ENCODE data around the gene STXBP5. TPM values are rescaled to one million over a fixed set of nuclear protein-coding genes. Genes with fewer than 3 reads are reported as not detected.

The STXBP5 gene
- total RNA-seq, 1 experiment from 2014 or later = 11.6 TPM

GRCh38 chr6:147423111-147423510 is 218.9 kb downstream of the STXBP5 start:
- no peak for DNase-seq

More at GRCh38 chr6:147423111-147423510, 218.9 kb downstream of the STXBP5 start:
- Histone ChIP-seq H3K9ac (ENCODE audit: extremely low read depth, insufficient read length, low read length) (no peak overlapping the region), H2BK20ac (ENCODE audit: low read depth, low read length, poor library complexity, severe bottlenecking) (no peak overlapping the region), H4K8ac (replicated peaks; ENCODE audit: insufficient read length, low read depth, low read length) (no peak overlapping the region), H3K9me3 (ENCODE audit: control insufficient read depth, low read depth, low read length) (no peaks in the 10 kb centered on the region), H3K27ac (ENCODE audit: insufficient read length, low read depth, low read length) (no peak overlapping the region), H2AFZ (ENCODE audit: low read length) (no peak overlapping the region), H4K91ac (ENCODE audit: insufficient read length, low read depth, low read length) (no peak overlapping the region), H3K56ac (ENCODE audit: insufficient read length, low read depth, low read length) (no peak overlapping the region), H2BK5ac (ENCODE audit: insufficient read length, low read length) (no peak overlapping the region), H2BK12ac (ENCODE audit: insufficient read length, low read depth, low read length) (no peak overlapping the region), H3K23me2 (ENCODE audit: insufficient read length, low read depth, low read length, poor library complexity, severe bottlenecking) (no peaks in the 10 kb centered on the region), H3K14ac (ENCODE audit: insufficient read depth, low read length) (no peak overlapping the region; the same call in 1 of the 2 replicates), H3K4me2 (ENCODE audit: insufficient read depth, insufficient read length, low read length) (no peak overlapping the region), H4K5ac (ENCODE audit: insufficient read length, low read depth, low read length) (no peak overlapping the region), H2BK15ac (ENCODE audit: low read depth, low read length) (no peak overlapping the region), H3K4ac (ENCODE audit: low read depth, low read length) (no peak overlapping the region), H2BK120ac (ENCODE audit: low read depth, low read length, poor library complexity, severe bottlenecking) (no peak overlapping the region), H4K20me1 (ENCODE audit: control insufficient read depth, insufficient read depth, insufficient read length) (no peaks in the 10 kb centered on the region), H3K4me1 (ENCODE audit: insufficient read depth, low read length) (peaks cover 3% of the 10 kb centered on the region; the same call in 1 of the 2 replicates), H3T11ph (ENCODE audit: low read length) (no peak overlapping the region), H3K23ac (ENCODE audit: insufficient read length, low read depth, low read length) (no peak overlapping the region), H2AK5ac (ENCODE audit: insufficient read length, low read length) (no peak overlapping the region), H3K18ac (ENCODE audit: insufficient read length, low read depth, low read length) (no peak overlapping the region), H3K27me3 (ENCODE audit: insufficient read depth, low read length) (no peaks in the 10 kb centered on the region), H3K79me2 (ENCODE audit: insufficient read depth, low read length) (no peaks in the 10 kb centered on the region), H3K79me1 (ENCODE audit: insufficient read depth, low read depth, low read length, poor library complexity, severe bottlenecking) (no peaks in the 10 kb centered on the region)
- H3K27me3 Mint-ChIP-seq (ENCODE audit: low read depth) = peaks cover 12% of the 10 kb centered on the region; the same call in 1 of the 2 replicates
- no peak overlapping the region for H3K27ac Mint-ChIP-seq
- peaks cover 17 to 21% of the 10 kb centered on the region in 2 experiments for H3K4me1 Mint-ChIP-seq
- H3K36me3 Mint-ChIP-seq (ENCODE audit: insufficient read depth in 1 of 3, low read depth in 3 of 3) = no peaks in the 10 kb centered on the region
- no peak for TF ChIP-seq CTCF (conservative IDR thresholded peaks at IDR 0.05)
- WGBS (ENCODE audit: extremely low coverage, insufficient read length, low lambda C conversion rate) = no CpG with 5 or more reads among the region's 11 CpGs
- H3K4me3 Mint-ChIP-seq = no peak overlapping the region
- peaks cover 2 to 3% of the 10 kb centered on the region in 2 experiments; a peak in 2 of 5 replicates for H3K9me3 Mint-ChIP-seq

Data from H9 (cell line).